SKM-1 treated with dmso at 0.1 percent for 144 hours (cell line): Measurements from ENCODE around the gene CENPQ.

Source experiments
- DNase-seq: peaks from one replicate; lab custom pipeline; 2025; ENCODE audit not compliant: unreplicated experiment; lab: John Stamatoyannopoulos, UW

CENPQ gene

DNA sequence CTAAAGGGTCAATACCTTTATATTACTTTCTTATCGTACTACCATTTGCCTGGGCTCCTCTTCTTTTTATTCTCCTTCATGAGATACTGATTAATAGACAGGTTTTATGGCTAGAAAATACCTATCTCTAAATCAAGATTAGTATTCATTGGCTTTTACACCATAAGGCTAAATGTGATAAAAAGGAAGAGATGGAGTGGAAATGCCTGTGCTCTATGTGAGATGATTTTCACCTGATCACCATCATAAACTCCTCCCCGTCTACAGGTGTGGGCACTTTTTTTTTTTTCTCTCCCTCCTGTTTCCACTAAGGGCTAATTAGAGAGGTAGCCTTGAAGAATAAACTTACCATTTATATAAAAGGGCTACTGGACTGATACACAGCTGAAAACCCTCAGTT, 36.5 kb downstream of the CENPQ start, which contains the start of gene GLYATL3:
Gene GLYATL3, plus strand, starts transcription at position 301 of the 400 bp plus-strand sequence. CDS start 12,068 bp downstream, outside the sequence.
- DNase-seq, result no peak

DNA sequence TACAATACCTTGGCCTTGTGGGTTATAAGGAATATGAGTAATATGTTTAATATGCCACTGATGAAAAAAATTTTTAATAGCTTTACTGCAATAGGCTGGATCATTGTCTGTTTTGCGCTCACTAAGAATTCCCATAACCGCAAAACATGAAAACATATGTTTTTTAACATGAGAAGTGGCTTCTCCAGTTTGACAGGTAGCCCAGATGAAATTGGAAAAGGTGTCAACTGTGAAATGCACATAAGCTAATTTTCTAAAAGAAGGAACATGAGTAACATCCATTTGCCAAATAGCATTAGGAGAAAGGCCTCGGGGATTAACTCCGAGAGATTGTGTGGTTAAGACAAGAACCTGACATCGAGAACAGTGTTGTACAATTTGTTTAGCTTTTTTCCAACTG, 41.5 kb downstream of the CENPQ start:
- no peak for DNase-seq

DNA sequence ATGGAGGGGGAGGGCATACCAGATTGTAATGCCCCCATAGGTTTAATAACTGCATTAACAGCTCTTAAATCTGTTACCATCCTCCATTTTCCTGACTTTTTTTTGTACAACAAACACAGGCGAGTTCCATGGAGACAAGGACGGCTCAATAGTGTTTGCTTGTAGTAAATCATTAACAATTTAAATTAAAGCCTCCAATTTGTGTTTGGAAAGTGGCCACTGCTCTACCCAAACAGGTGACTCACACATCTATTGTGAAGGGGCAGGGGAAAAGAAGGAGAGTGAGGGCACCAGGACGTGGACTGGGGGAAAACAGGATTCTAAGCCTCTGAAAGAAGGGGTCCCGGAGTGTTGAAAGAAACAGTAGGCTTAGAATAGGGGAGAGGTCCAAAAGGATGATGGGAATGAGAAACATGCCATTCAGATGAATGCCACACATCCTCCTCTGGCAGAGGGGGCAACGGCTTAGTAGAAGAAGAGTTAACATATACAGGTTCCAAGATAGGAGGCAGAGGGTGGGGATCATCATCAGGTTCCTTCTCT, 43.5 kb downstream of the CENPQ start:
- no peak for DNase-seq

DNA sequence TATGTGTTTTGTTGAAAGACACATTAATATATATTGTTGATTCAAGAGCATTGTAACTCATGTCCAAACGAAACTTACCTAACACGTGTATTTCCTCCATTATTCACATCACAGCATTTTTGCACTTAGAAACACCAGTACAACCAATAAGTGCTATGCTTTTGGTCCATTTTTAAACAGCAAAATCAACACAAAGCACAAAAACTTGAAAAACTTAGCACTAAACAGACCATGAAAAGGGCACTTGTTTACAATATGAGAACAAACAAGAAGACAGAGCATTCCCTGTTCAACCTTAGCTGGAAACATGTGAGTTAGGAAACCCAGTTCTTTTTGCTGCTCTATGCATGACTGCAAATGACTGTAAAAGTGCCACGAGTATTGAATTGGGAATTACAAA, 46.2 kb downstream of the CENPQ start:
- no peak for DNase-seq

DNA sequence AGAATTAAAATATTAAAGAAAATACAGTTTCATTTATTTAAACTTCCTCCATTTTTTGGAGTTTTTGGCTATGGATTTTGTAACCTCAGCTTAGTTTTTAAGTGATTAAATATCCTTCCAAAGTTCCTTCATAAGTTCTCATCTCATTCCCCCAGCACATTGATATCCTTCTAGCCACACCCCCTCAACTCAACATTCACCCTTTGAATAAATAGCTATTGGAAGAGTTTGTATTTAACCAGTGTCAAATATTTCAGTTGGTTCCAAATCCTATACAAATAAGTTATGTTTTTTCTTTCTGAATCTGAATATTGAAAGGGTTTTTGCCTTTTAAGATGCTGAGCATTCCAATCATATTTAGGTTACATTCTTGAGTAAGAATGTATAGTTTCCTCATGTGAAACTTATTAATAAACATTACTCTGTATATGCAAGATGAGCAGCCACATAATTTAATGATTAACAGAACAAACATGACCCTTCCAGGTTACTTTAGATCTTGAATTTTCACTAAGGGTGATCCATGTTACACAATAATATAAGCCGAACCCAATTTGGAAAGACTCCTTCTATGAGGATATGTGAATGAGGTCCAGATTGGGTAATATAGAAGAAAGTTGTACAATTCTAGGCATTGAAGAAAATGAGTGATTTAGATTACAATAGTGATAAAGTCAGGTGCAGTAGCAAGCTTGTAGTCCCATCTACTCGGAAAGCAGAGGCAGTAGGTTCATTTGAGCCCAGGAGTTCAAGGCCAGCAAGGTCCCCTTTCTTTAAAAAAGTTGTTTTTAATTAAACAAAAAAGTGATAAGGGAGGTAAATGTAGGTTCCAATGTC, 50.2 kb downstream of the CENPQ start:
- no peak for DNase-seq

DNA sequence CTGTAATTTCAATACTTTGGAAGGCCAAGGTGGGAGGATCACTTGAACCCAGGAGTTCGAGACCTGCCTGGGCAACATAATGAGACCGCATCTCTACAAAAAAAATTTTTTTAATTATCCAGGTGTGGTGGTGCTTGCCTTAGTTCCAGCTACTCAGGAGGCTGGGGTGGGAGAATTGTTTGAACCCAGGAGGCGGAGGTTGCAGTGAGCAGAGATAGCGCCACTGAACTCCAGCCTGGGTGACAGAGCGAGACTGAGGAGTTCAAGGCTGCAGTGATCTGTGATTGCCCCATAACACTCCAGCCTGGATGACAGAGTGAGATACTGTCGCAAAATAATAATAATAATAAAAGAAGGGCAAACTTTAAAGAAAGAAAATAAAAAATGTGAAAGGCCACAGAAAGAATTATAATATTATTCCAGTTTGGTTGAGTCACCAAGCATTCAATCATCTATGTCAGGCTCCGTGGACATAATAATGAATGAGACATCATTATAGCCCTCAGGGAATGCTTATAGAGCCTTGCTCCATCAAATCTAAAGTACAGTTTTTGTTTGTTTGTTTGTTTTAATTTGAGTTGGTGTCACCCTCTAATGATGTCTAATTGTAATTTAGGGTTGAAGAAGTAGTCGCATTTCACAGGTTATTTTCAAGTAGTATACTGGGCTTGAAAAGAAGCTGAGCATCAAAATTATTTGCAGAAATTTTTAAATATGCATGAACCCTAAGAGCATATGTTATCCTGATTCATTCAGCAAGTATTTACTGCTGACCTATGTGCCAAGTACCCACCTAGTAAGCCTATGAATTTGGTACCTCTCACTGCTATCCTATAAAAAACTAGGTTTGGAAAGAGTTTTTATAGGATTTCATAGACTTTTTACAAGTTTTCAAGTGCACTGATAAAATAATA, 51.7 kb downstream of the CENPQ start:
- no peak for DNase-seq

DNA sequence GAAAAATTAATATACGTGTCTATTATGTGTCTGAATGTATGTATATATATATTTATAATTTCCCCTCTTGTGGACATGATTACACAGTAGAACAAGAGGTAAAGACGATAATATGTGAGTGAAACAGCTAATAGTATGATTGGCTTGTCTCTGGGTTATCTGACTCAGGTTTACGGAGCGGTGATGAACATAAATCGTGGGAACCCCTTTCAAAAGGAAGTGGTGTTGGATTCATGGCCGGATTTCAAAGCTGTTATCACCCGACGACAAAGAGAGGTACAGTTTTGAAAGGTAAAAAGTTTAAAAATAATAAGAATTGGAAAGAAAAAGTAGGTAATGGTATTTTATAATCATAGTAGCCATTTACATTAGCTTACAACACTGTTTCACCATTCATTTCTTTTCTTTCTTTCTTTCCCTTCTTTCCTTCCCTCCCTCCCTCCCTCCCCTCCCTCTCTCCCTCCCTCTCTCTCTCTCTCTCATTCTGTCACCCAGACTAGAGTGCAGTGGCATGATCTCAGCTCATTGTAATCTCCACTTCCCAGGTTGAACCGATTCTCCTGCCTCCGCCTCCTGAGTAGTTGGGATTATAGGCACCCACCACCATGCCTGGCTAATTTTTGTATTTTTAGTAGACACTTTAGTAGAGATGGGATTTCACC, 52.4 kb downstream of the CENPQ start:
- no peak for DNase-seq

DNA sequence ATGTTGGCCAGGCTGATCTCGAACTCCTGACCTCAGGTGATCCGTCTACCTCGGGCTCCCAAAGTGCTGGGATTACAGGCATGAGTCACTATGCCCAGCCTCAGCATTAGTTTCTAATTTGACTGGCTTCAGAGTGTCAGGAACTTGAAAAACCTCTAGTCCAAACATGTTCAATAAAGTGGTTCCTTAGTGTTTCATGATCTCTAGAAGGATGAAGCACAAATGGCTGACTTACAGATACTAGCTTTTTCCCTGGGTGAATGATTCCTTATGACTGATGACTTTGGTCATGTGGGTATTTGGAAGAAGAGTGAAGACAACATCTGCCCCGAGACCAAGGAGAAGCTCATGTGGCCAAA, 53.0 kb downstream of the CENPQ start:
- DNase-seq, result no peak

DNA sequence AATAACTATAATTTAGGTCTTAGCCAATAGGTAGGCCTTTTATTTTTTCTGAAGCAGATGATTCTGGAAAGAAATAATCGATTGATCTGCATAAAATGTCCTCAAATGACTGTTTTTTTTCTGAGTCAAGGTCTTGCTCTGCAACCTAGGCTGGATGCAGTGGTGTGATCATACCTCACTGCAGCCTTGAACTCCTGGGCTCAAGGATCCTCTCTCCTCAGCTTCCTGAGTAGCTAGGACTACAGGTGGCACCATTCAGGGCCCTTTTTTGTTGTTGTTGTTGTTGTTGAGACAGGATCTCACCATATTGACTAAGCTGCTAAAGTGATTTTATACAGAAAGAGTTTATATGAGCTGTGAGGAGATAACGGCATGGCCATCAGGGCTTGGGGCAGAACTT, 54.7 kb downstream of the CENPQ start:
- no peak for DNase-seq

DNA sequence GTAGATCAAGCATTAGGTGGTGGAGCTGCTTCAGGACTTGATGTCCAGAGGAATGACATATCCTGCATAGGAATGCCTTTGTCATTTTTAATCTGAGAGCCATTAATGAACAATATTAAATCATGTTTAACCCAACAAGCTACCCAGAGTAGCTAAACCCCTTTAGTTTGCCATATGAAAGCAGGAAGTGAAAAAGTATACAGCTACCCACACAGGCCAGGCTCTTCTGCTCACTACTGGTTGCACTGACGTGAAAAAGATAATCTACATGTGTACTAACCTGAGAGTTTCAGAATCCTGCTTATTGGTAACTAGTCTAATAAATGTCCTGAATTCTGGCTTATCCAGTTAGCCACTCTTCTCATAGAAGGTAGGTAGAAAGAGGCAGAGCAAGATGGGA, 56.5 kb downstream of the CENPQ start:
- DNase-seq, result no peak

DNA sequence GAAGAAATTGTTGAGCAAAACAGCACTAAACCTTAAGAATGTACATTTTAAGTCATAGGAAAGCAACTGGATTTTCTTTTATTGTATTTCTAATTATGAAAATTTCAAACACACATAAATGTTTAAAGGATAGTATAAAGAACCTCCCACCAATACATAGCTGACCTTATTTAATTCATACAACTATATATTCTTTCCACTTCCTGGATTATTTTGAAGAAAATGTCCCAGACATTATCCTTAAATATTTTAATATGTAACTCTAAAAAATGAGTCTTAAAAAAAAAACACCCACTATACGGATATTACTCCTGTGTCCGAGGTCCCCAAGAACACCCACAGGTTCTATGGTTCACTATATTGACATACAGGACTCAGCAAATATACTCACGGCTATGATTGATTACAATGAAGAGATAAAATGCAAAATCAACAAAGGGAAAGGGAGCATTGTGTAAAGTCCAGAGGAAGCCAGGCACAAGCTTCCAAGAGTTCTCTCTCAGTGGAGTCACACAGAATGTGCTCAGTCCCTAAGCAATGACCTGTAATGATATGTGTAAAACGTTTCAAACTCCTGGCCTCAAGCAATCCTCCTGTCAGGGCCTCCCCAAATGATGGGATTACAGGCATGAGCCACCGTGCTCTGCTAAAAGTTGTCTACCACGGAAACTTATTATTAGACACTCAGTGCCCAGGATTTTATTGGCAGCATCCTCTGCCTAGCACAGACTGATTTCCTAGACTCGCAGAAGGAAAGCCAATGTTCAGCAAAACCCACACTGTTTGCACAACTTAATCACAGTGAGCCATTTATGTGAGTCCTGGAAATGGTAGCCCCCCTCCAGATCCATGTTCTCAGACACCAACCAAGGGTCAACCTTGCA, 59.8 kb downstream of the CENPQ start:
- DNase-seq, result no peak

DNA sequence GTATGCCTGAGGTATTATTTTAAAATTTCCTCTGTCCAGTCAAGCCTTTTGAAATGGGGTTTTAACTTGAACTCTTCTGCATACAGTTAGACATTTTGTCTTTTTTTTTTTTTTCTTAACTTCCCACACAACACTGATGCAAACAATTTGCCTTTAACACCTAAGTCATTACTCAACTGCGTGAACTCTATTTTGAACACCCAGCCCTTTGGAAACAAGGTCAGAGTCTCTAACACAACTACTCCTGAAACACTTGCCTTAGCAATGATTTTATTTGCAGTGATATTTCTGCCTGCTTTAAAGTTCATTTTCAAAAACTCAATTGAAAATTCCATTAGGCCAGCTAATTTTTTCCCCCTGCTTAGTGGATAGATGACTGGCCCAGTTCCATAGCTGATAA, 60.7 kb downstream of the CENPQ start:
- DNase-seq, result no peak

DNA sequence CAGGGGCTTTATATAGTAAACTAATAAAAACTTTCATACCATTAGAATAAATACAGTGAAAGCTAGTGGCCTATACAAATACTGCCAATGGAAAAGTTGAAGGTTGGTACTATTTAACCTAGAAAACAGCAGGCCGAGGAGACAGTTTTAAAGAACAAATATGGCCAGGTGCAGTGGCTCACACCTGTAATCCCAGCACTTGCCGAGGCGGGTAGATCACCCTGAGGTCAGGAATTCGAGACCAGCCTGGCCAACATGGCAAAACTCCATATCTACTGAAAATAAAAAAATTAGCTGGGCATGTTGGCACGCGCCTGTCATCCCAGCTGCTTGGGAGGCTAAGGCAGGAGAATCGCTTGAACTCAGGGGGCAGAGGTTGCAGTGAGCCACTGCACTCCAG, 61.4 kb downstream of the CENPQ start:
- no peak for DNase-seq

DNA sequence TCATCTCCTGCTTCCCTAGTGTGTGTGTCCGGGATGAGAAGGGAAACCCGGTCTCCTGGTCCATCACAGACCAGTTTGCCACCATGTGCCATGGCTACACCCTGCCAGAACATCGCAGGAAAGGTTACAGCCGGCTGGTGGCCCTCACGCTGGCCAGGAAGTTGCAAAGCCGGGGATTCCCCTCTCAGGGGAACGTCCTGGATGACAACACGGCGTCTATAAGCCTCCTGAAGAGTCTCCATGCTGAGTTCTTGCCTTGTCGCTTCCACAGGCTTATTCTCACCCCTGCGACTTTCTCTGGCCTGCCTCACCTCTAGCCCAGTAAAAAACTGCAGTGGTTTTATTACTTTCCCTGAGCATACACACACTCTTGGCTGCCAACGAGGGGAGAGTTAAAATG, 63.4 kb downstream of the CENPQ start:
- DNase-seq, result no peak

DNA sequence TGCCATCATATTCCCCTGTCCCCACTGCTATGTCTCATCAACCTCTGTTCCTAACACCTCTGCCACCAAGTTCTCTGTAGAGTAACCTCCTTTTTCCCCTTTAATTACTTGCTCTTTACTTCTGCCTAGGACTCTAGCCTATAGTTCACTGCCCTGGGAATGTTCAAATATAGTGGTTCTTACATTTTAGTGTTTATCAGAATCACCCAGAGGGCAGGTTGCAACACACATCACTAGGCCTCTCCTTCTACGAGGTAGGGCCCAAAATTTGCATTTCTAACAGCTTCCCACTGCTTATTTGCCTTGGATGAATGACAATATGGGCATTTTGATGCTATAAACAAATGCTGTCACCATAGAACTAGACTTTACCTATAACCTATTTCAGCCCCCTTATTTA, 64.2 kb downstream of the CENPQ start:
- DNase-seq, result no peak

DNA sequence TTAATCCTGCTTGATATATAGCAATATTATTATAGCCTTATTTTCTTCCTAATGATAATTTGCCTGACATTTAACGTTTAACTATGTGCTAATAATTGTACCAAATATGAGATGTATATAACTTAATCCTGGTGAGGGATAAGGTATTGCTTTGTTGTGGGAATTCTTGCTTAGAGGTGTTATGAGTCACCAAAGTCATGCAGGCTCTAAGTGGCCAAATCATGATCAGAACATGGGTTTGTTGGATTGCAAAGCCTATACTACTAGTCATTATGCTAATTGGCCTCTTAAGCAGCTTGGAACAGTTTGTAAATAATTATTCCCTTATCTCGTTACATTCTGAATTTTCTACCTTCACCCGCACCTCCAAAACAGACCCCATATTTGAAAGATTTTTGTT, 65.4 kb downstream of the CENPQ start:
- no peak for DNase-seq

DNA sequence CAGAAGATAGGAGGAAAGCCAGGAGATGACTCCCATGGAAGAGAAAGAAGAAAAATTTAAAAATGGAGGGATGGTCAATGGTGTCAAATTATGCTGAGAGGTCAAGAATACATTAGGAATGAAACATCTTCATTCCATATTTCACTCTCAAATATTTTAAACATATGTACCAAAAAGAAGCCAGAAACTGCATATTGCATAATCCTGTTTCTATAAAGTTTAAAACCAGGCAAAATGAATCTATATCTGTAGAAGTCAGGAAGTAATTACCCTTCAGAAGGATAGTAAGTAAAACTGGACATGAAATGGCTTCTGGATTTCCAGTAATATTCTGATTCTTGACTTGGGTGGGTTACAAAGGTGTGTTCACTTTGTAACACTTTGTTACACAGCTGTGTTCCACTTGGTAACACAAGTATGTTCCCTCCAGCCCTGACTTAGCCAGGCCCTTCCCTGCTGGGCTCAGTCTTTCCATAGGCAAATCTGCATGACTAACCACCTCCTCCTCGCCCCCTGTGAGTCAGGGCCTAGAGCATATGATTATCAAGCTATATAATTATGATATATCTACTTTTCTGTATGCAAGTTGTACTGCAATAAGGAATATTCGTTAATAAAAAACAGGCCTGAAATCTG, 67.1 kb downstream of the CENPQ start:
- no peak for DNase-seq

DNA sequence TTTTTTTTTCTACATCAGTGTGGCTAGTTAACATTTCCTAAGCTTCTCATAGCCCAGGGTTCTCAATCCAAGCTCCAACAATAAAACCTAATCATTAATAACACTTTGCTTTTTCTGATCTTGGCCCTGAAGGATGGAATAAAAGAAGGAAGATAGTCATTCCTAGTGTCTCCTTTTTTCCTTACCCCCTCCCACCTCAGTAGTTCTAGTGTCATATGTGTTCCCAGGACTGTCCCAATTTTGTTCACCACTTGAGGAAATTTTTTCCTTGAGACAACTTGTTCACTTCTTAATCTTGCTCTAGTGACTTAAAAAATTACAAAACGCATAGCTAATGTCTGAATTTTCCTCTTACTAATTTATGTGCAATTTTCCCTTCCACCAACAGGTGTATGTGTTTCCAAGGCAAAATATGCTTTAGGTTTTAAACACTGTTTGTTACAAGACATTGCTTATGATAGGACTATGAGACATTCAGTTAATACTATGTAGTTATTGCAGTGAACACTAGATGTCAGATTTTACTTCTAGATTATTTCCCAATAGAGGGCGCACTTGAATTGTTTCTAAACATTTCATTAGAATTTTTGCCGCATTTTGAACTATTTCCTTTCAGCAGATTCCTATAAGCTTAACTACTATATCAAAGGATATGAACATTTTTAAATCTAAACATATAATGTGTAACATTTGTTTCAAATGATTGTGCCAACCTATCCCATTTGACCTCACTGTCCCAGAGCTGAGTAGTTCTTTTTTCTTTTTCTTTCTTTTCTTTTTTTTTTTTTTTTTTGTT, 68.8 kb downstream of the CENPQ start:
- DNase-seq, result peak; percentile 75

DNA sequence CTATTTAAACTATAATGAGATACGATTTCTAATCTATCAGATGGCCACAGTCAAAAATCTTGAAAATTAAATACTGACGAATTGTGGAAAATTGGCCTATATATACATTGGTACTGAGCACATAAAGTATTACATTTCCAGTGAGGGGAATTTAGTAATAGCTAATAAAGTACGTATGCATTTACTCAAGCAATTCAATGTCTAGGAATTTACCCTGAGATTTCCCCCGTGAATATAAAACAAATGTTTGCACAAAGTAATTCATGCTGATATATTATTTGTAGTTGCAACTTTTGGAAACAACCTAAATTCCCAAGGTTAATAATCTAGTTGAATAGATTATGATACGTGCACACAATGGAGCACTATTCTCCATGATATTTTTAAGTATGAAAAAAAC, 72.6 kb downstream of the CENPQ start:
- DNase-seq, result no peak
